Endothelial cell of umbilical vein (primary cell): ENCODE results near the gene COX14. TPM values are rescaled to one million over a fixed set of nuclear protein-coding genes. Genes with fewer than 3 reads are reported as not detected.

Experiments used
- BruUV-seq: library from RNA; stranded (reverse); fragments of 400-500 nt; replicated peaks from 2 replicates; lab custom pipeline; 2021; lab: Mats Ljungman, UMichigan
- CTCF ChIA-PET: fragments of 300-600, 350-600 bp; sonication (Branson Sonifier 250); formaldehyde crosslinking; loops from one replicate; lab custom pipeline; 2021; ENCODE audit warnings: antibody characterized with exemption, inconsistent platforms; lab: Charles Lee
- POLR2A ChIA-PET: fragments of 300-600, 350-600 bp; sonication (Branson Sonifier 250); formaldehyde crosslinking; loops from one replicate; lab custom pipeline; 2021; ENCODE audit warnings: antibody characterized with exemption, inconsistent platforms; lab: Charles Lee
- DNase-seq: peaks from one replicate; pipeline ENCODE4 v3.0.0-alpha.2; 2011; ENCODE audit warnings: low read depth, low spot score
- FAIRE-seq: peaks from 2 replicates; lab custom pipeline; 2011; peaks lifted over from hg19 to GRCh38; lab: Jason Lieb, UNC
- H2AFZ ChIP-seq: 2 replicates; pipeline ENCODE4 v1.6.0; 2012; ENCODE audit warnings: low read depth, low read length, control low read depth, inconsistent platforms
- H3K27ac ChIP-seq: 2 replicates; pipeline ENCODE4 v1.5.1; 2011; ENCODE audit warnings: low read depth, mild to moderate bottlenecking, control low read depth, low read length, moderate library complexity; ENCODE audit not compliant: insufficient read depth
- H3K27me3 ChIP-seq, 2 experiments: 2 replicates each; pipeline versions ENCODE4 v1.6.0 to v1.6.1; 2011; ENCODE audit warnings: low read length in 2 of 2, mixed read lengths in 1 of 2; ENCODE audit not compliant: control insufficient read depth in 2 of 2, insufficient read depth in 2 of 2
- H3K36me3 ChIP-seq, 2 experiments: 2 replicates in 1 of 2; 3 replicates in 1 of 2; pipeline ENCODE4 v1.5.1; 2011; ENCODE audit warnings: low read length in 2 of 2, mild to moderate bottlenecking in 1 of 2, moderate library complexity in 1 of 2; ENCODE audit not compliant: control insufficient read depth in 2 of 2, insufficient read depth in 2 of 2; ENCODE audit errors: extremely low read depth in 1 of 2
- H3K4me1 ChIP-seq: 3 replicates; pipeline ENCODE4 v1.5.1; 2011; ENCODE audit warnings: mild to moderate bottlenecking, low read length; ENCODE audit not compliant: control insufficient read depth, insufficient read depth; ENCODE audit errors: extremely low read depth
- H3K4me2 ChIP-seq: 2 replicates; pipeline ENCODE4 v1.6.1; 2011; ENCODE audit warnings: low read length, control low read depth, mixed read lengths; ENCODE audit not compliant: insufficient read depth
- H3K4me3 ChIP-seq, 3 experiments: fragments of 200-600 bp in 1 of 3; sonication (generic), shearing (Covaris generic) in 1 of 3; replicated peaks in 1 of 3; 2 replicates each; pipeline ENCODE4 v1.5.1; 2011 to 2016; ENCODE audit warnings: control low read depth in 3 of 3, low read length in 3 of 3, mild to moderate bottlenecking in 2 of 3, inconsistent platforms in 1 of 3, low read depth in 1 of 3, moderate library complexity in 1 of 3; ENCODE audit not compliant: insufficient read depth in 1 of 3
- H3K79me2 ChIP-seq: 2 replicates; pipeline ENCODE4 v1.6.0; 2012; ENCODE audit warnings: low read length, inconsistent platforms; ENCODE audit not compliant: control insufficient read depth, insufficient read depth
- H3K9ac ChIP-seq: replicated peaks from 2 replicates; pipeline ENCODE3; 2011; ENCODE audit warnings: low read length, control low read depth; ENCODE audit not compliant: insufficient read depth; ENCODE audit errors: extremely low read depth
- H3K9me1 ChIP-seq: replicated peaks from 3 replicates; pipeline ENCODE4 v1.6.0; 2011; ENCODE audit warnings: mild to moderate bottlenecking, low read length; ENCODE audit not compliant: control insufficient read depth, insufficient read depth; ENCODE audit errors: extremely low read depth
- H3K9me3 ChIP-seq: replicated peaks from 2 replicates; pipeline ENCODE4 v1.5.1; 2012; ENCODE audit warnings: low read length, inconsistent platforms; ENCODE audit not compliant: control insufficient read depth, insufficient read depth
- H4K20me1 ChIP-seq: replicated peaks from 2 replicates; pipeline ENCODE3; 2011; ENCODE audit warnings: mild to moderate bottlenecking, low read length; ENCODE audit not compliant: control insufficient read depth, insufficient read depth; ENCODE audit errors: extremely low read depth
- CTCF ChIP-seq, 2 donors: IDR thresholded peaks; 1 replicate in 1 of 2; 2 replicates in 1 of 2; pipeline ENCODE4 v1.5.1; 2011; ENCODE audit warnings: low read length in 2 of 2, mild to moderate bottlenecking in 2 of 2, moderate library complexity in 2 of 2, control low read depth in 1 of 2, inconsistent platforms in 1 of 2, low read depth in 1 of 2; ENCODE audit not compliant: insufficient read depth in 1 of 2; ENCODE audit errors: extremely low read depth in 1 of 2
- GATA2 ChIP-seq: IDR thresholded peaks from 2 replicates; pipeline ENCODE4 v1.7.0; 2011; ENCODE audit warnings: low read depth, mild to moderate bottlenecking, moderate library complexity, mixed read lengths, low read length; ENCODE audit not compliant: insufficient read length, insufficient read depth
- JUN ChIP-seq: IDR thresholded peaks from 2 replicates; pipeline ENCODE4 v1.6.1; 2011; ENCODE audit warnings: borderline replicate concordance, low read depth; ENCODE audit not compliant: insufficient read length, insufficient read depth
- MYC ChIP-seq: IDR thresholded peaks from one replicate; pipeline ENCODE4 v1.6.1; 2011; ENCODE audit warnings: mild to moderate bottlenecking, low read depth, low read length
- POLR2A ChIP-seq: IDR thresholded peaks from 2 replicates; pipeline ENCODE4 v1.6.1; 2012; ENCODE audit warnings: low read depth, mild to moderate bottlenecking, control low read depth, low read length
- POLR2AphosphoS5 ChIP-seq: IDR thresholded peaks from 2 replicates; pipeline ENCODE4 v1.6.1; 2012; ENCODE audit warnings: low read depth, mild to moderate bottlenecking, control low read depth, low read length, moderate library complexity; ENCODE audit not compliant: insufficient read depth
- dilution Hi-C: fragments of 300-500 bp; cut with MboI; formaldehyde crosslinking; loops from one replicate; pipeline ENCODE4 v1.15.0; 2019; ENCODE audit warnings: low sequenced_read_pairs; ENCODE audit not compliant: extremely low pct_ligation_motif_present
- intact Hi-C: fragments of 100-400 bp; cut with micrococcal nuclease; formaldehyde crosslinking; loops from one replicate; pipeline ENCODE4 v1.10.0; 2022
- polyA plus RNA-seq, 4 experiments: library from polyadenylated mRNA; depleted of rRNA in 3 of 4; stranded (reverse) in 3 of 4; unstranded in 1 of 4; fragments of >200 nt; gene quantifications; 2 replicates each; pipeline versions ENCODE4 v1.2.1 to v1.2.3, GENCODE V29; 2011 to 2012; ENCODE audit warnings: missing spikeins in 1 of 4
- total RNA-seq: library from RNA; stranded (reverse); gene quantifications from 2 replicates; pipeline ENCODE4 v1.2.3, GENCODE V29; 2021

COX14 gene
- total and polyA plus RNA-seq, 2 donors (not counting 3 experiments of a cell fraction or from before 2014, with no cell fraction given), result 40.3 to 106 TPM

DNA sequence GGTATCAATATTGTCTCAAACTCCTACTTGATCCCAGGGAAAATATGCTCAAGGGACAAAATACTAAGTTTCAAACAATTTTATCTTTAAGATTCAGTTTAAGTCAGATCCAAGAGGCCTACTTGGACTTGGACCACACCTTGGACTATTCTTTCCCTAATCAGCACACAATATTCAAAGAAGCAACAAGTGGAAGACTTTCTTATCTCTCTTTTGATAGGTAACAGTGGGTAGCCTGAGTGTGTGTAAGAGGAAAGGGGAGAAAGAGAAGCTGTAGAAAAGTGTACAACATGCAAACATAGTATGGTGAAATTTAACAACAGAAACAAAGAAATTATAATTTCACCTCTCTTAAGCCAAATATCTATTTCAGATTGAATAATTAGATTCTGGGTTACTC lies 48.6 kb downstream of the COX14 start:
- peaks cover 62% of the 10 kb centered on the region for H3K79me2 ChIP-seq

More for the DNA sequence above, 48.6 kb downstream of the COX14 start:
- CTCF ChIA-PET, result interaction anchor here (0.6 to 1.7 kb wide), 4 partner anchors 12 to 60 kb away, joined by 3 to 5 read pairs (median 4); partner anchors contain the start of gene COX14
- Histone ChIP-seq H3K36me3 (no peaks in the 10 kb centered on the region), H3K4me3 (no peak overlapping the region), H3K27ac (no peak overlapping the region), H3K27me3 (no peaks in the 10 kb centered on the region), H3K9me3 (no peaks in the 10 kb centered on the region), H2AFZ (no peak overlapping the region), H3K4me2 (no peak overlapping the region), H3K9ac (no peak overlapping the region), H3K9me1 (no peaks in the 10 kb centered on the region), H3K4me1 (peaks cover under 1% of the 10 kb centered on the region), H4K20me1 (no peaks in the 10 kb centered on the region)
- FAIRE-seq, result no peak
- DNase-seq, result no peak
- intact Hi-C loops, result no loop called here
- no TSS peak for BruUV-seq
- dilution Hi-C loops, result no loop called here
- TF ChIP-seq POLR2A, result no peak
- no peak for TF ChIP-seq CTCF (IDR thresholded peaks at IDR 0.05; ENCODE audit: extremely low read depth in 1 of 2, insufficient read depth in 1 of 2, low read depth in 1 of 2, low read length in 2 of 2)
- TF ChIP-seq MYC, result no peak
- no peak for TF ChIP-seq GATA2
- no peak for TF ChIP-seq POLR2AphosphoS5
- TF ChIP-seq JUN, result no peak
- POLR2A ChIA-PET, result no interaction called here
